ENCODE results near the gene TRIP11. TPM values are rescaled to one million over a fixed set of nuclear protein-coding genes. Genes with fewer than 3 reads are reported as not detected.

The TRIP11 gene
- polyA plus RNA-seq, 1 experiment, result 35.5 TPM

DNA sequence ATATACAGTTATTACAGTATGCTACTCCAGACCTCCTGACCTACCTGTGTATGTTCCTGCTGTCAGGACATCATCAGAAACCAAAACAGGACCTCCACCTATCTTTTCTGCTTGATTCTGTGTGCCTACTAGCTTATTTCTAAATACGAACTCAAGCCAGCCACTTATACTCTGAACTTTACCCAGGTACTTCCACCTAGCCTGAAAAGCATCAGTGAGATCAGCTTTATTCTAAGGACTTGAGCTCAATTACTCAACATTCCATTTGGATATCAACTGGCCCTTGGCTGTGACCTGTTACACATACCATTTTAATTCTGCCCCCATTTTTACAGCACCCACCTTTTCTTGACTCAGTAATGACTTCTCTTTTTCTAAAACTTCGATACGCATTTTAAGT, 29.2 kb downstream of the TRIP11 start:
- TF ChIP-seq, protein P1, sequence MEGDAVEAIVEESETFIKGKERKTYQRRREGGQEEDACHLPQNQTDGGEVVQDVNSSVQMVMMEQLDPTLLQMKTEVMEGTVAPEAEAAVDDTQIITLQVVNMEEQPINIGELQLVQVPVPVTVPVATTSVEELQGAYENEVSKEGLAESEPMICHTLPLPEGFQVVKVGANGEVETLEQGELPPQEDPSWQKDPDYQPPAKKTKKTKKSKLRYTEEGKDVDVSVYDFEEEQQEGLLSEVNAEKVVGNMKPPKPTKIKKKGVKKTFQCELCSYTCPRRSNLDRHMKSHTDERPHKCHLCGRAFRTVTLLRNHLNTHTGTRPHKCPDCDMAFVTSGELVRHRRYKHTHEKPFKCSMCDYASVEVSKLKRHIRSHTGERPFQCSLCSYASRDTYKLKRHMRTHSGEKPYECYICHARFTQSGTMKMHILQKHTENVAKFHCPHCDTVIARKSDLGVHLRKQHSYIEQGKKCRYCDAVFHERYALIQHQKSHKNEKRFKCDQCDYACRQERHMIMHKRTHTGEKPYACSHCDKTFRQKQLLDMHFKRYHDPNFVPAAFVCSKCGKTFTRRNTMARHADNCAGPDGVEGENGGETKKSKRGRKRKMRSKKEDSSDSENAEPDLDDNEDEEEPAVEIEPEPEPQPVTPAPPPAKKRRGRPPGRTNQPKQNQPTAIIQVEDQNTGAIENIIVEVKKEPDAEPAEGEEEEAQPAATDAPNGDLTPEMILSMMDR (IDR thresholded peaks at IDR 0.05; ENCODE audit: low read depth, low read length), result no peak
- Histone ChIP-seq H3K4me3 (ENCODE audit: low read depth, low read length) (no peak overlapping the region), H3K9me3 (ENCODE audit: control insufficient read depth, insufficient read depth, low read length) (no peaks in the 10 kb centered on the region), H3K27ac (ENCODE audit: low read depth, low read length) (no peak overlapping the region), H3K27me3 (ENCODE audit: control insufficient read depth, insufficient read depth, low read length) (no peaks in the 10 kb centered on the region)
- CTCF ChIA-PET, result interaction anchor here (1.1 to 2.7 kb wide), 2 partner anchors 14 to 97 kb away, joined by 3 to 15 read pairs; no protein-coding TSS in a partner anchor
- DNase-seq (ENCODE audit: low read depth, low spot score), result no peak
- POLR2A ChIA-PET, result no interaction called here

DNA sequence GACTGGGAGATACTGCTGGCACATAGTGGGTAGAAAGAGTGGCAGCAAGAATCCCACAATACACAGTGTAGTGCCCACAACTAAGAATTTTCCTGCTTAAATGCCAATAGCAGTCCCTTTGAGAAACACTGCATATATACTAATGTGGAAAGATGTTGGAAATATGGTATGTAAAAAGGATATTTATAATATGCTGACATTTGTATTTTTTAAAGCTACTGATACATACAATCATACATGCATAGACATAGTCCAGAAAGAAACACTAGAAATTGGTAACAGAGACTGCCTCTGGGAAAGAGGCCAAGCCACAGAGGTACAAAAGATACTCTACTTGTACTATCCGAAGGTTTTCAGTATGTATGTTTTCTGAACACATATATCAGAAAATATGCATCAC, 30.3 kb downstream of the TRIP11 start:
- H3K27me3 ChIP-seq (ENCODE audit: control insufficient read depth, insufficient read depth, low read length), result no peaks in the 10 kb centered on the region
- TF ChIP-seq, protein P1 (IDR thresholded peaks at IDR 0.05; ENCODE audit: low read depth, low read length), result no peak
- no peak overlapping the region for H3K4me3 ChIP-seq (ENCODE audit: low read depth, low read length)
- ChIA-PET POLR2A (interaction anchor here (0.5 kb wide), 1 partner anchor 70 kb away, joined by 3 read pairs; no protein-coding TSS in a partner anchor), CTCF (interaction anchor here (1.1 to 2.7 kb wide), 2 partner anchors 13 to 98 kb away, joined by 3 to 15 read pairs; no protein-coding TSS in a partner anchor)
- no peaks in the 10 kb centered on the region for H3K9me3 ChIP-seq (ENCODE audit: control insufficient read depth, insufficient read depth, low read length)
- no peak for DNase-seq (ENCODE audit: low read depth, low spot score)
- no peak overlapping the region for H3K27ac ChIP-seq (ENCODE audit: low read depth, low read length)

DNA sequence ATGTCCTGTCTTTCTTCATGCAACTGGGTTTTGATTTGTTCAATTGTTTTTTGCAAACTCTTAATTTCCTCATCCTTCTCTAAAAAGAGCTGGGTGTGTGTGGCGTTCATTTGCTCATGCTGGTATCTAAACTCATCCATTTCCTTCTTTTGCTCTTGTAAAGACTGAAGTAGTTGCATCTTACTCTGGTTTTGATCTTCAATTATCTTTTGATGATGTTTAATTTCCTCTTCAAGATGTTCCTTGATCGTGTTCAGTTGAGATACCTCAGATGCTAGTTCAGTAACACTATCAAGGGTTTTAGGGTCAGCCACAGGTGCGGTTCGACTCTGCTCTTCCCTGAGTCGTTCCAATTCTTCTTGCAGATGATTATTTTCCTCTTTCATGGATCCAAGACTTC, 34.8 kb downstream of the TRIP11 start:
- H3K27ac ChIP-seq (ENCODE audit: low read depth, low read length), result no peak overlapping the region
- TF ChIP-seq, protein P1 (IDR thresholded peaks at IDR 0.05; ENCODE audit: low read depth, low read length), result no peak
- no peak for DNase-seq (ENCODE audit: low read depth, low spot score)
- POLR2A ChIA-PET, result no interaction called here
- H3K4me3 ChIP-seq (ENCODE audit: low read depth, low read length), result no peak overlapping the region
- H3K9me3 ChIP-seq (ENCODE audit: control insufficient read depth, insufficient read depth, low read length), result no peaks in the 10 kb centered on the region
- CTCF ChIA-PET, result interaction anchor here (1.2 to 2.2 kb wide), 3 partner anchors 8 to 101 kb away, joined by 3 to 28 read pairs (median 4); partner anchors contain the start of gene ATXN3
- no peaks in the 10 kb centered on the region for H3K27me3 ChIP-seq (ENCODE audit: control insufficient read depth, insufficient read depth, low read length)

DNA sequence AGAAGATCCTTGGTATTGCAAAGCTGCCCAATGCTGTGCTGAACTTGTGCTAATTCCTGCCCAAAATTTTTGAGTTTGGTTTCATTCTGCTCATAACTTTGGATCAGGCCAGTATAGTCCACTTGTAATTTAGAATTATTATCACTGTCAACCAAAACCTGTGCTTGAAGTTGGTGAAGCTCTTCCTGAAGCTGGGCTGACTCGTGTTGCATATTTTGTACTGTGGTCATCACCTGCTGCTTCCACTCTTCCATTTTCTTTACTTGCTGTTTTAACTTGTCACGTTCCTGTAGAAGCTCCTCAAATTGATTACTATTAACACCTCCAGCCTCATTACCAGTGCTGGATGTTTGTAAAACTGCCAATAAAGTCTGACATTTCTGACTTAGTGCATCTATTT, 35.8 kb downstream of the TRIP11 start:
- Histone ChIP-seq H3K9me3 (ENCODE audit: control insufficient read depth, insufficient read depth, low read length) (no peaks in the 10 kb centered on the region), H3K27ac (ENCODE audit: low read depth, low read length) (no peak overlapping the region), H3K27me3 (ENCODE audit: control insufficient read depth, insufficient read depth, low read length) (no peaks in the 10 kb centered on the region), H3K4me3 (ENCODE audit: low read depth, low read length) (no peak overlapping the region)
- CTCF ChIA-PET, result interaction anchor here (1.2 kb wide), 2 partner anchors 19 to 102 kb away, joined by 3 to 4 read pairs; partner anchors contain the start of gene ATXN3
- POLR2A ChIA-PET, result no interaction called here
- TF ChIP-seq, protein P1 (IDR thresholded peaks at IDR 0.05; ENCODE audit: low read depth, low read length), result no peak
- DNase-seq (ENCODE audit: low read depth, low spot score), result no peak

DNA sequence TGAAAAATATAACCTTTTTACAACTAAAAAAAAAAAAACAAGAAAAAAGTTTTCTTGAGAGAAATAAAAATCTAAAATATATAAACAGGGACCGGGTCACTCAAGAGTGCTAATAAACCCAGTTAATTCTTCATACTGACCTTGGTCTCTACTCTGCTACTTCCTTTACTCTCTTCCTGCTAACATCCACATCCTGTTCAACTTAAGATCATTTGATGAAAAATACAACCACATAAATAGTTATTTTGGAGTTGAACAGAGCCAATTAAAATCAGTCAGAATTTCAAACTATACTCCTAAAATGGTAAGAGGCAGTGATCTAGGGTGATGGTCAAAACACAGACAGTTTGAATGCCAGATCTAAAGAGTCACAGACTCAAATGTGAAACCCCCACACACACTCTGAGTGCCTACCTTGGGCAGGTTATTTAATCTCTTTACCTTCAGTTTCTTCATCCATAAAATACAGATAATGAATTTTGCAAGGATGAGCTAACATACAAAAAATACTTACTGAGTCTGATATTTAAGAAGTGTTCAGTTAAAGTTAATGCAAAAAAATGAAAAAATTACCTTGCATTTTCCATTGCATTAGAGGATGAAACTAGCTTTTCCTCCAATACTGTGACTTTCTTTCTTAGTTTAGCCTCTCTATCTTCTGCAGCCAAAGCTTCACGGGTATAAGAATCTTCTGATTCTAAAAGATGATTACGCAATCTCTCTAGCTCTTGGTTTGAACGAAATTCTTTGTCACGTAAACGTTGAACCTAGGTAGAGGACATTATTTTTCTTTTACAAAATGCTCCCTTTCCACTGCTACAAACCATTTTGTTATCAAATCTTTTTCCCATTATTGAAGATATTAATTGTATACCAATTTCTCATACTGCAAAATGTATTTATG, 40.9 kb downstream of the TRIP11 start:
- TF ChIP-seq, protein P1 (IDR thresholded peaks at IDR 0.05; ENCODE audit: low read depth, low read length), result no peak
- no peak overlapping the region for H3K27ac ChIP-seq (ENCODE audit: low read depth, low read length)
- POLR2A ChIA-PET, result no interaction called here
- H3K27me3 ChIP-seq (ENCODE audit: control insufficient read depth, insufficient read depth, low read length), result no peaks in the 10 kb centered on the region
- H3K9me3 ChIP-seq (ENCODE audit: control insufficient read depth, insufficient read depth, low read length), result no peaks in the 10 kb centered on the region
- CTCF ChIA-PET, result interaction anchor here (0.6 to 1.2 kb wide), 2 partner anchors 19 to 1071 kb away, joined by 3 read pairs; no protein-coding TSS in a partner anchor
- no peak for DNase-seq (ENCODE audit: low read depth, low spot score)
- no peak overlapping the region for H3K4me3 ChIP-seq (ENCODE audit: low read depth, low read length)
